Renal cortical epithelial cell (primary cell): ENCODE results near the gene HNRNPU. TPM values are rescaled to one million over a fixed set of nuclear protein-coding genes. Genes with fewer than 3 reads are reported as not detected.

Source experiments
- DNase-seq: peaks from one replicate; pipeline ENCODE4 v3.0.0-alpha.2; 2011; ENCODE audit warnings: low read depth
- total RNA-seq: library from RNA; depleted of rRNA; stranded (reverse); fragments of >200 nt; gene quantifications from 2 replicates; pipeline ENCODE4 v1.2.3, GENCODE V29; 2014

Gene HNRNPU
- total RNA-seq, 1 donor from 2014 or later, result 637 TPM

- no peak for DNase-seq
These were observed 61.6 kb downstream of the HNRNPU start for GRCh38 chr1:244802556-244803239.

DNA sequence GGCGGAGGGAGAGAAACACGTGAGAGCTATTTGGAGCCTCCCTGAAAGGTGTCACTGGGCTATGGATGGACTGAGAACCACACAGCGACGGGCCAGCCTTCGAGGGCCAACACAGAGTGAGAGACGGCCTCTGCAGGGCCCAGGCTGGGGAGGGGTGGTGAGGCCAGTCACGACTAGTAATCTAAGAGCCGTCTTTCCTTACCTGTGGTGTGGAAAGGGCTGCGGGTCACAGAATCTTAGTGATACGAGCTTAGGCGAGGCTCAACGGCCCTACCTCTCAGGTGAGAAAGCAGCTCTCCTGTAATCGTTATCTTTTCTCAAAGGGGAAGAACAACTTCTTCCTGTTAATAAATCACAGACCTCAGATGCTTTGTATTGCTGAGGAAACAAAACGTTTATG lies 62.3 kb downstream of the HNRNPU start:
- DNase-seq, result no peak

DNA sequence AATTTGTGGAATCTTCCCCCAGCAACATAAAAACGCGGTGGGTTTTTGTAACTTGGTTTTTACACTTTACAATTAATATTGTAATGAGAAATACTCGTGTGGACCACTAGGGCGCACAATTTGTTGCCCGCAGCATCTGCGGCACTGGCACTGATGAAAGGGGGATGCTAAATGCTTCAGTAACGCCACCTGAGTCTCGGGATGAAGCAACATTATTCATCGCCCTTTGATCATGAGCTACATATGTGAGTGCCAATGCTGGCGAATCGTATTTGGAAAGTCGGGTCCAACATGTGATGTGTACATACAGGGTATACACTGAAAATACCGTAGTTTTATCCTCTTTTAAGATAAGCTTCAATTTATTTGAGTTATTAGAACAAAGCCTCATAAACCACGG lies 63.1 kb downstream of the HNRNPU start:
- DNase-seq, result peak; percentile 13

DNA sequence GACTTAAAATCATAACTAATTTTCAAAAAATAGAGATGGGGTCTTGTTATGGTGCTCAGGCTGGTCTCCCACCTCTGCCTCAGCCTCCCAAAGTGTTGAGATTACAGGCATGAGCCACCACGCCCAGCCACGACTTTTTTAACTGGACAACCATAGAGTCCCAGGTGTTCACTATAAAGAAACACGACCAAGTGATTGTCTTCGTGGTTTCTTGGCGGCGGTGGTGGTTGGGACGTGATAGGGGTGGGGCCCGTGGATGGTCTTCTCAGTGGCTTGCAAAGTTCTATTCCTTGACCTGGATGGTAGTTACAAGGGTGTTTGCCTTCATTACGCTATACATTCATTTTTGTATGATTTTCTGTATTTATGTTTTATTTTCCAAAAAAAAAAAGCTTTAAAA lies 63.5 kb downstream of the HNRNPU start:
- DNase-seq, result no peak

Other genes starting within 250 kb of the HNRNPU start
- gene DESI2, start 211.4 kb downstream of the HNRNPU start, total RNA-seq, result 37.2 and 45.8 TPM in 2 replicates
- gene COX20, start 28.9 kb downstream of the HNRNPU start, total RNA-seq, result 26.6 and 55.0 TPM in 2 replicates